Lung (tissue), 12 donors: ENCODE measurements around the gene PHRF1. TPM values are rescaled to one million over a fixed set of nuclear protein-coding genes. Genes with fewer than 3 reads are reported as not detected.

Source experiments
- ATAC-seq: fragments of 200-7000 bp; cut with Tn5 transposase; one replicate; pipeline ENCODE4 v1.9.1; 2020; ENCODE audit warnings: moderate number of reproducible peaks; ENCODE audit not compliant: insufficient read depth, low FRiP score
- DNase-seq, 3 donors: peaks; one replicate each; pipeline ENCODE4 v3.0.0-alpha.2; 2013 to 2017
- H3K27ac ChIP-seq, 2 donors: one replicate each; pipeline ENCODE4 v1.5.1; 2013; ENCODE audit warnings: mild to moderate bottlenecking in 2 of 2, moderate library complexity in 2 of 2, control low read depth in 1 of 2, inconsistent platforms in 1 of 2, low read depth in 1 of 2, low read length in 1 of 2
- H3K27me3 ChIP-seq, 3 donors: one replicate each; pipeline ENCODE4 v1.5.1; 2013; ENCODE audit warnings: low read length in 2 of 3; ENCODE audit not compliant: control insufficient read depth in 3 of 3, insufficient read depth in 3 of 3
- H3K36me3 ChIP-seq, 4 donors: one replicate each; pipeline ENCODE4 v1.5.1; 2013; ENCODE audit warnings: low read length in 4 of 4, mild to moderate bottlenecking in 1 of 4, moderate library complexity in 1 of 4; ENCODE audit not compliant: control insufficient read depth in 4 of 4, insufficient read depth in 4 of 4
- H3K4me1 ChIP-seq, 5 donors: one replicate each; pipeline ENCODE4 v1.5.1; 2013; ENCODE audit warnings: low read length in 5 of 5, mild to moderate bottlenecking in 2 of 5, moderate library complexity in 1 of 5; ENCODE audit not compliant: control insufficient read depth in 5 of 5, insufficient read depth in 5 of 5
- H3K4me3 ChIP-seq: one replicate; pipeline ENCODE4 v1.5.1; 2013; ENCODE audit warnings: mild to moderate bottlenecking, control low read depth, moderate library complexity
- H3K9ac ChIP-seq, 2 donors: one replicate each; pipeline ENCODE4 v1.5.1; 2013; ENCODE audit warnings: low read length in 2 of 2, control low read depth in 1 of 2; ENCODE audit not compliant: insufficient read depth in 1 of 2
- H3K9me3 ChIP-seq, 4 donors: one replicate each; pipeline ENCODE4 v1.5.1; 2013; ENCODE audit warnings: low read length in 3 of 4, mild to moderate bottlenecking in 1 of 4, moderate library complexity in 1 of 4; ENCODE audit not compliant: control insufficient read depth in 4 of 4, insufficient read depth in 3 of 4
- WGBS, 2 donors: extraction: QIAGEN DNeasy Blood & Tissue Kit; methylation state at CpG; one replicate each; pipeline ENCODE4 v1.1.7; 2013; 5-methylcytosine and 5-hydroxymethylcytosine counted together
- polyA plus RNA-seq, 2 donors: library from polyadenylated mRNA; stranded (reverse); fragments of 200-250 nt; gene quantifications; one replicate each; pipeline ENCODE4 v1.2.1, GENCODE V29; 2013
- total RNA-seq, 2 donors: library from RNA; depleted of rRNA in 1 of 2; stranded (reverse); fragments of >200 nt in 1 of 2; gene quantifications; one replicate each; pipeline ENCODE4 v1.2.1, GENCODE V29; 2014 to 2021
- TF ChIP-seq, protein P1 (sequence below): IDR thresholded peaks from 2 replicates; pipeline ENCODE4 v1.5.1; 2012; ENCODE audit warnings: mild to moderate bottlenecking; ENCODE audit errors: control extremely low read depth, extremely low read depth
- donor health status: control.
- donor health status: control.
- donor health status: Bipolar disorder and iron deficiency.
- donor health status: healthy.
- donor health status: DM: yes; HTN: yes; CAD: no.

Gene PHRF1
- total and polyA plus RNA-seq, 4 donors = 16.3 to 39.3 (median 23.5) TPM

DNA sequence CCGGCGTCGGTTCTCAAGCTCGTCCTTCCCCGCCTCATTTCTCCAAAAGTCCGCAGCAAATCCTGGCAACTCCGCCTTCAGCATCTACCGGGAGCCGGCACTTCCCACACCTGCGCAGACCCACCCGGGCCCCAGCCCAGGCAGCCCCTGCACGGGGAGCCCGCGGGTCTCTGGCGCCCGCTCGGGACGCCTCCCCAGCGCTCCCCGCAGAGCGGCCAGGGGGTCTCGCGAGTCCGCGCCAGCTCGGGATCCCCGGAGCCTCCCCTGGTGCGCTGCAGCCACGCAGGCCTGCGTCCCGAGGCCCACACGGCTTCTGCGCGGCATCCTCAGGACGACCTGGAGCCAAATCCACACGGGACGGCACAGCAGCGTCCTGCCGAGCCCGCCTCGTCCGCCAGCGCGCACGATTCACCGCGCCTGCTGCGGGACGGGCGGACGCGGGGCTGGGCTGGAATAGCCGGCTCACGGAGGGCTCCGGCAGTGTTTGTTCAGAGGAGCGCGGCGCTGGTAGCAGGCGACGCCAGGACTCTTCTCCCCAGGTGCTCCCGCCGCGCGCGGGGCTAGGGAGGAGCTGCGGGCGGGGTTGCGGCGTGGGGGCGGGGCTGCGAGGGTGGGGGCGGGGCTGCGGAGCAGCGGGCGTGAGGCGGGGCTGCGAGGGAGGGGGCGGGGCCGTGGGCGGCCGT, 816 bp upstream of the PHRF1 start:
- Histone ChIP-seq H3K4me1 (peaks cover 4 to 32% (median 18%) of the 10 kb centered on the region in 5 donors), H3K36me3 (peaks cover 0 to 3% (median 1%) of the 10 kb centered on the region in 4 donors), H3K9me3 (no peaks in the 10 kb centered on the region), H3K27me3 (peaks cover 0 to 5% (median 0%) of the 10 kb centered on the region in 3 donors), H3K27ac (peak overlapping the region in 1 of 2 donors; percentile 15), H3K9ac (no peak overlapping the region), H3K4me3 (peak overlapping the region; percentile 51)
- no peak for DNase-seq
- peak; percentile 2 for ATAC-seq
- TF ChIP-seq, protein P1, sequence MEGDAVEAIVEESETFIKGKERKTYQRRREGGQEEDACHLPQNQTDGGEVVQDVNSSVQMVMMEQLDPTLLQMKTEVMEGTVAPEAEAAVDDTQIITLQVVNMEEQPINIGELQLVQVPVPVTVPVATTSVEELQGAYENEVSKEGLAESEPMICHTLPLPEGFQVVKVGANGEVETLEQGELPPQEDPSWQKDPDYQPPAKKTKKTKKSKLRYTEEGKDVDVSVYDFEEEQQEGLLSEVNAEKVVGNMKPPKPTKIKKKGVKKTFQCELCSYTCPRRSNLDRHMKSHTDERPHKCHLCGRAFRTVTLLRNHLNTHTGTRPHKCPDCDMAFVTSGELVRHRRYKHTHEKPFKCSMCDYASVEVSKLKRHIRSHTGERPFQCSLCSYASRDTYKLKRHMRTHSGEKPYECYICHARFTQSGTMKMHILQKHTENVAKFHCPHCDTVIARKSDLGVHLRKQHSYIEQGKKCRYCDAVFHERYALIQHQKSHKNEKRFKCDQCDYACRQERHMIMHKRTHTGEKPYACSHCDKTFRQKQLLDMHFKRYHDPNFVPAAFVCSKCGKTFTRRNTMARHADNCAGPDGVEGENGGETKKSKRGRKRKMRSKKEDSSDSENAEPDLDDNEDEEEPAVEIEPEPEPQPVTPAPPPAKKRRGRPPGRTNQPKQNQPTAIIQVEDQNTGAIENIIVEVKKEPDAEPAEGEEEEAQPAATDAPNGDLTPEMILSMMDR = no peak
- 1% methylated on average over 64 to 81 of the region's 81 CpGs for WGBS, 2 donors

DNA sequence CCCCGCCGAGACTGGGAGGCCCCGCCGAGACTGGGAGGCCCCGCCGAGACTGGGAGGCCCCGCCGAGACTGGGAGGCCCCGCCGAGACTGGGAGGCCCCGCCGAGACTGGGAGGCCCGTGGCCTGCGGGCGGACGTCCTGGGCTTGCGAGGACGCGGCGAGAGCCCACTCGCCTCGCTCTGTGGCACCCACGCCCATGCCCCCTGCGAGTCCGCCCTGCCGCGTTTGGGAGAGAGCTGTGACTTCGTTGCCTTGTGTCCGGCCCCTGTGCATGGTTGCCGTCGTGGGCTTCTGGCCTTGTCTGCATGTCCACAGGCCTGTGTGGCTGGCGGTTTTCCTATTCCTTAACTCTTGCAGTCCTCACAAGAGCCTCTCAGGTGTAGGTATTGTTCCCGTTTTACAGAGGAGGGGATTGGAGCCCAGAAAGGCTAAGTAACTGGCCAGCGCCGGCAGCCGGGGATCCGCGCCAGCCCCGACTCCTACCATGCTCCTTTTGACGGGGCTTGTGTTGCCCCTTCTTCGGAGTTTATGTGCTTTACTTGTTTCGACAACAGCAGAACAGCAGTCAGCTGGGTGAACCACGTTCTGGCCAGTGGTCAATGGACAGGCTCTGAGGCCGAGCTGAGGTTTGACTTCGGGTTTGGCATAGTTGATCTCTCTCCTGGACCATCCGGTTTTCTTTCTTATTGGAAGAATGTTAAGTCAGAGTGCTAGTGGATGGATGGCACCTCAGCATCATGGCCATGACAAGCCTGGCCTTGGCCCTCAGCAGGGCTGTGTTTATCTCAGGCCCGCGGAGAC, 741 bp downstream of the PHRF1 start:
- Histone ChIP-seq H3K9ac (peak overlapping the region; percentile 61 to 76), H3K9me3 (no peaks in the 10 kb centered on the region), H3K27me3 (peaks cover 0 to 5% (median 0%) of the 10 kb centered on the region in 3 donors), H3K27ac (peak overlapping the region; percentile 5 to 87), H3K36me3 (peaks cover 0 to 9% (median 5%) of the 10 kb centered on the region in 4 donors), H3K4me1 (peaks cover 4 to 34% (median 15%) of the 10 kb centered on the region in 5 donors), H3K4me3 (peak overlapping the region; percentile 99)
- ATAC-seq (no peak), DNase-seq (no peak)
- WGBS, 2 donors = 4 to 6% methylated on average over 37 to 42 of the region's 48 CpGs
- TF ChIP-seq, protein P1 = no peak

DNA sequence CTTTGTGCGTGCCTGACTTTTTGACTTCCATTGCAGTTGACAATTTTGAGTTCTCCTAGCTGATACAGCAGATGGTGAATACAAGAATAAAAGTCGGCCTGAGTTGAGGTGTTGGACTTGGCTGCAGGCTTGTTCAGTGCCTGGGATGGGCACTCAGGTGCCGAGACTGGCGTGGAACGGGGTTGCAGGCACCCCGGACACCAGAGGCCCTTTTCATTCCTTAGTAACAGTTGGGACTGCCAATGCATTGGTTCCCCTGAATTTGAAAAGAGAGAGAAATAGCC, 1.3 kb downstream of the PHRF1 start:
- H3K4me1 ChIP-seq = peaks cover 4 to 34% (median 15%) of the 10 kb centered on the region in 5 donors
- 54 to 71% methylated on average over 6 of the region's 6 CpGs for WGBS, 2 donors
- H3K4me3 ChIP-seq = peak overlapping the region; percentile 99
- H3K9me3 ChIP-seq = no peaks in the 10 kb centered on the region
- no peak overlapping the region for H3K27ac ChIP-seq
- H3K9ac ChIP-seq = peak overlapping the region; percentile 61 to 76
- H3K36me3 ChIP-seq = peaks cover 0 to 9% (median 6%) of the 10 kb centered on the region in 4 donors
- TF ChIP-seq, protein P1 = no peak
- no peak for ATAC-seq
- no peak for DNase-seq
- H3K27me3 ChIP-seq = peaks cover 0 to 5% (median 0%) of the 10 kb centered on the region in 3 donors
